DMS 273 (cell line): ENCODE measurements around the gene MTF1.
"Not testable (repeated sequence)": the region's sequence is repeated elsewhere in the genome, so short reads cannot be mapped to it uniquely, and the experiment has no call there.

Source experiments
- DNase-seq: peaks from one replicate; lab custom pipeline; 2025; ENCODE audit not compliant: unreplicated experiment; lab: John Stamatoyannopoulos, UW

MTF1 gene

DNA sequence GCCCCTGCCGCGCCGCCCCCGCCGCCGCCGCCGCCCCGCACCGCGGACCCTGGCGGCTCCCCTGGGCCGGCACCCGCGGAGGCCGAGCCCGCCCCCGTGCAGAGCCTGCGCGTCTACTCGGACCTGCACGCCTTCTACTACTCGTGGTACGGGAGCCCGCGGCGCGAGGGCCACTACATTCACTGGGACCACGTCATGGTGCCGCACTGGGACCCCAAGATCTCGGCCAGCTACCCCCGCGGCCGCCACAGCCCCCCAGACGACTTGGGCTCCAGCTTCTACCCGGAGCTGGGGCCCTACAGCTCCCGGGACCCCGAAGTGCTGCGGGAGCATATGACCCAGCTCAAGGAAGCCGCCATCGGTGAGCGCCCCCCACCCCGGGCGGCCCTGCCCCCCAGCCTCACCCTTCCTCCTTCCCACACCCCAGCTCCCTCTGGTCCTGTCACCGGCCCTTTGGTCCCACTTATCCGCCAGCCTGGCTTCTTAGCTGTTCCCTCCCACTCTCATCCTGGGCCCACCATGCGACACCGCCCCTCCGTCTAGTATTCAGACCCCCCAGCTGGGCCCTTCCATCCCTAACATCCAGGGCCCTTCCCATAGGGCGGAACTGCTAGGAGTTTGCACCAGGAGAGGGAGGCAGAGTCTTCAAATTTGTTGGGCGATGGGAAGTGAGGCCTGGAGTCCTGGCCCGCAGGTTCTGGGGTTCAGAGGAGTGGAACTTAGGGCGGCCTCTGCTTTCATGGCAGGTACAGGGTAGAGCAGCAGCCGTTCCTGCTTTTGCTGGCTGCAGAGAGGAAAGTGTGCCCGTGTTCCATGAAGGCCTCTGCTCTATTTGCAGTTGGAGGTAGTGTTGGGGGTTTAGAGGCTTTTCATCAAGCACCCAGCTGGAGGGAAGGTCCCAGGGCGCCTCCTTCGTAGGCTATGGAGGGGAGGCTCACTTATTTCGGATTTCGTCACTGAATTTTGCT, 64.7 kb downstream of the MTF1 start:
- DNase-seq = peak; percentile 66

DNA sequence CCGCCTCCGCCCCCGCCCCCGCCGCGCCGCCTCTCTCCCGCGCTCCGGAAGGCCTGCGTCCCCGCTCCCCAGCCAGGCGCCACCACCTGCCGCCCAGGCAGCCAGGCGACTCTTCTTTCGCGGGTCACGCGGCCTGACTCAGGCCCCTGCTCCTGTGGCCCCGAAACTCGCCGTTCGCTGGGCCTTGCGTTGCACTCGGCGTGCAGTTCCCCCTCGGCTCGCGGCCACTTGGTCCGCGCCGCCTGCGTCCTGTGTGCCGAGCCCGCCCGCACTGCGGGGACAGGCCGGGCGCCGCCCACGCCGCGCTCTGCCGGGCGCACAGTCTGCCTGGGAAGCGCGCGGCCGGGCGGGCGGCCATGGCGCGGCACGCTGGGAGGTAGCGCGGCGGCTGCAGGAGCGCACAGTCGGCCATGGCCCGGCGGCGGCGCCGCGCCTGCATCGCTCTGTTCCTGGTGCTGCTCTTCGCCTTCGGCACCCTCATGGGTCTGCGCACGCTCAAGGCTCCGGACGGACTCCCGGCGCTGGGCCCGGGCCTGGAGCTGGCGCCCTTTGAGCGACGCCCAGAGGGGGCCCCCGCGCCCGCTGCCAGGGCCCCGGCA, 65.5 kb downstream of the MTF1 start, which contains the start of gene MANEAL:
MANEAL (plus strand) TSS at position 75 of the 599 bp plus-strand sequence; CDS start at position 411, 336 bp downstream.
- DNase-seq = peak; percentile 80

DNA sequence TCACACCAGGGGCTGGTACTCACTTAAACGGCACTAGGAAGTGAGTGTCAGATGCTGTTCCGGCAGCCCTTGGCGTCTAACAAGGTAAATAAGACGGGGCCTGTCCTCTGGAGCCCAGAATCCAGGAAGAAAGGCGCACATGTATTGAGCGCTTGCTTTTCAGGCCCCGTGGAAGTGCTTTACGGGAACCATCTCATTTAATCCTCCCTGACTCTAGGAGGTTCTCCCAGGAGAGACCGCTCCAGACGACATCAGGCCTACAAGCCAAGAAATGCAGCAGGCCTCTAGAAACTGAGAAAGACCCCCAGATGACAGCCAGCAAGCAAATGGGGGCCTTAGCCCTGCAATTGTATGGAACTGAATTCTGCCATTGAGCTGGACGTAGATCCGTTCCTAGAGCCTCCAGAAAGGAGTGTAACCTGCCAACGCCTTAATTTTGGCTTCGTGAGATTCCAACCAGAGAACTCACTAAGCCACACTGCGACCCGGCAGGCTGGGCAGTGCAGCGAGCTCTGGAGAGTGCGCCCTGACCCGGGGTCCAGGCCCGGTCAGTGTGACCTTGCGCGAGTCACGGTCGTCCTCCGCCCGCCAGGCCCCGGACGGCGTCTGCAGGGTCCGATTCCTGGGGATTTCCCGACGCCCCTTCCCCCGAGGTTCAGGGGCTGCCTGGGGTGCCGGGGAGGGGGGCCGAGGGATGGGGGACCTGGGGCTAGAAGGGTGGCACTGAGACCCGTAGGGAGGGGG, 66.3 kb downstream of the MTF1 start:
- DNase-seq = no peak

DNA sequence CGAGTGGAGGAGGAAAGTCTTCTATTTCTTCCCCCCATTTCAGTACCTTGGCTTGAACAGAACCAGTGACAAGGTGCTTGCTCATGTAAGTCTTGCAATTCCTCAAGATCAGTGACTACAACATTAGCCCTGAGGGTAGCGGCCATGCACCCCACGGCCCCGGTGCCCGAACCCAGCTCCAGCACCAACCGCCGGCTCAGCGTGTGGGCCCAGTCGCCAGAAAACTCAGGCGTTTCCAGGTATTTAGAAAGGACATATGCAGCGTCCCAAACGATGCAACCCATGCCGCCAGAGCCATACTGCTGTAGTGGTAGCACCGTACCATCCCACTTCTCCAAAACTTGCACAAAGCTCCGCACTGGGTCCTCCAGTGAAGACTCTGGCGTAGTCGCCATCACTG, 76.9 kb downstream of the MTF1 start:
- no peak for DNase-seq

DNA sequence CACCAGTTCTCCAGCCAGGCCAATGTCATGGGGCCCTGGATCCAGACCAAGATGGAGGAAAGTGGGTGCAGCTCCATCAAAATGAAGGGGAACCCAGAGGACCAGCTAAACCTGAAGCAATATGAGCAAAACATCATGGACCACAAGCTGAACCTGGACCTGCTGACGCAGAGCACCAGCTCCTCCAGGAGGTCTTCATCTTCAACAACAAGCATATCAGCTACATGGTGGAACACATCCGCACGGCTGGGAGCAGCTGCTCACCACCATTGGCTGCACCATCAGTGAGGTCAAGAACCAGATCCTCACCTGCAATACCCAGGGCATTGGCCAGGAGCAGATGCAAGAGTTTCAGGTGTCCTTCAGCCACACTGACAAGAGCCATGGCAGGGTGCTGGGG, 80.7 kb downstream of the MTF1 start:
- DNase-seq = no peak

DNA sequence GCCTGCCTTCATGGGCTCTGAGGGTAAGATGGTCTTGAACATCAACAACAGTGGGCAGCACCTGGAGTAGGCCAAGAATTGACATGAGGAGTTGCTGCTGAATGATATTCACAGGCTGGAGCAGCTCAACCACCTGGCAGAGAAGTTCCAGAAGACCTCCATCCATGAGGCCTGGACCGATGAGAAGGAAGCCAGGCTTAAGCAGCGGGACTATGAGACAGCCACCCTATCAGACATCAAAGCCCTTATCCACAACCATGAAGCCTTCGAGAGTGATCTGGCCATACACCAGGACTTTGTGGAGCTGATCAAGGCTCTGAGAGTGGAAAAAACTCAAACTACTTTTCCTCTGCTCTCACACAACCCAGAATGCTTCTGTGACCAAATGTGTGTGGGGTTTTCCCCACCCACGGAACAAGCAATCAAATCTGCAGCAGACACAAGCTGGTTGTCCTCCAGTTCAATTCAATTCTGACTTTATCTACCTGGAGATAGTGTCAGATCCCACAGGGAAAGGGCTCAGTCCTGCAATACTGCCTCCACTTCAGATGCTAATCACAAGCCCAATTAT, 82.4 kb downstream of the MTF1 start:
- no peak for DNase-seq

DNA sequence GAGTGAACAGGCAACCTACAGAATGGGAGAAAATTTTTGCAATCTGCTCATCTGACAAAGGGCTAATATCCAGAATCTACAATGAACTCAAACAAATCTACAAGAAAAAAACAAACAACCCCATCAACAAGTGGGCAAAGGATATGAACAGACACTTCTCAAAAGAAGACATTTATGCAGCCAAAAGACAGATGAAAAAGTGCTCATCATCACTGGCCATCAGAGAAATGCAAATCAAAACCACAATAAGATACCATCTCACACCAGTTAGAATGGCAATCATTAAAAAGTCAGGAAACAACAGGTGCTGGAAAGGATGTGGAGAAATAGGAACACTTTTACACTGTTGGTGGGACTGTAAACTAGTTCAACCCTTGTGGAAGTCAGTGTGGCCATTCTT, 88.0 kb downstream of the MTF1 start:
- not testable (repeated sequence) for DNase-seq

DNA sequence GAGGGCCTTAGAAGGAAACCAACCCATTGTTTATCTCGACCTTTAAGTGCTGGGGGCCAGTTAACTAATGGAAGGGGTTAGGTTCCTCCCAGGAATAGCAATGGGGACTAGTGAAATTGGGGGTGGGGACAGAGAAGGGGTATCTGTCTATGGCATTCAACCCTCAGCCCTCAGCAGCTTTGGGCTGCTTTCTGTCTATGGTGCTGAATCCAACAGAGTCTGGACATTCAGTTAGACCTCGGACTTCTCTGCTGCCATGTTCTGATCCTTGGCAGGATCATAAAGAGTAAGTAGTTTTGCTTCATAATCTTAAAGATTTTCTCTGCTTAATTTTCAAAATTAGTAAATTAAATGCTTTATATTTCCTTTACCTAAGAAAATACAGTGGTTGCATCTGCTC, 91.9 kb downstream of the MTF1 start:
- DNase-seq = no peak

DNA sequence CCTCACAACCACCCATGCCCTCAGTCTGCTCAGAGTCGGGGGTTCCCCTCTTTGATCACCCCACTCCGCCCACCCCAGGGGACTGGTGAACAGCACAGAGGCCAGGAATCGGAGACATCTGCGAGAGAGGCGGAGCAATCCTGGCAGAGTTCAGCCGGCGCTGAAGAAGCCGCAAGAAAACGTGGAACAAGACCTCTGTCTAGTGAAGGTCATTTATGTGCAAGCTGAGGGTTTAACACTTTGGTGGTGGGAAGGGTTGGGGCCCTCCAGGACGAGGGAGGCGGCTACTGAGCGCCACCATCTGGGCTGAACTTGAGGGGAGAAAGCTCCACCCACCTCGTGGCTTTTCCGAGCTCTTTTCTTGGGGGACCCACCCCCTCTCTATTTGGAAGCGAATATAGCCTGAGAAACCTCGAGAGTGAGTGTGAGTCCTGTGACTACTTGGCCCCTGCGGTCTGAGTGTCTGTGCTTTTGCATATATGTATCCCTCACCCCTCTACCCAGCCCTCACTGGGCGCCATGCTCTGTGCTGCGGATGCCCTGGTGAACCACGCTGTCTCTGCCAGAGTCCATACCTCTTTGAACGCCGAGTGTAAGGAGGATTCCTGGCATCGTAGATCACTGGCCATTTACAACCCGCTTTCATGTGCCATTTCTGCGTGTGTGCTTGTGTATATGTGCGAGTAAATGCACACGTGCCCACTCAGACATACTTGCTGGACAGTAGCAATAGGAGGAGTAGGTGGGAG, 93.3 kb downstream of the MTF1 start:
- DNase-seq = peak; percentile 75

DNA sequence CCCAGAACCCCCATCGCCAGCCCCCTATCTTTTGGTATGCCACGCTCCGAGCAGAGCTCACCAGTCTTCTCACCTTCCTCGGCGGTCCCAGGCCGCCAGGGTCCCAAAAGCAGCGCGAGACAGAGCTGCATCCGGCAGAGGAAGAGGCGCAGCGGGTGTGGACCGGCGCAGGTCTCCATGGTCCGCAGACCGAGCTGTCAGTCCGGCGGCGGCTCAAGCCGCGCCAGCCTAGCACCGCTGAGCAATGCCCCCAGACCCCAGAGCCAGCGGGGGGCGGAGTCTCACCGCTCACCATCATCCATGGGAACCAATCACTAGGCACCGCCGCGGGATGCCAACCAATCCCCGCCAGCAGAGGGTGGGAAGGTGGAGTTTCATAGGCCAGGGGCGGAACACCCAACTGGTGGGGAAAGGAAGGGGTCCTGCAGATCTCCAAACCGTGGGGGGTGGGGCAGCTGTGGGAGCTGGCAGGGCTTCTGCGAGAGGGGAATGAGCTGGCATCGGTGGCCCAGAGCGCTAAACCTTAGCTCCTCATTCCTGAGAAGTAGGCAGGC, 94.4 kb downstream of the MTF1 start, which contains the start of gene EPHA10:
EPHA10 (minus strand) TSS at position 233 of the 554 bp plus-strand sequence; CDS start at position 179, 54 bp downstream.
- peak; percentile 85 for DNase-seq

DNA sequence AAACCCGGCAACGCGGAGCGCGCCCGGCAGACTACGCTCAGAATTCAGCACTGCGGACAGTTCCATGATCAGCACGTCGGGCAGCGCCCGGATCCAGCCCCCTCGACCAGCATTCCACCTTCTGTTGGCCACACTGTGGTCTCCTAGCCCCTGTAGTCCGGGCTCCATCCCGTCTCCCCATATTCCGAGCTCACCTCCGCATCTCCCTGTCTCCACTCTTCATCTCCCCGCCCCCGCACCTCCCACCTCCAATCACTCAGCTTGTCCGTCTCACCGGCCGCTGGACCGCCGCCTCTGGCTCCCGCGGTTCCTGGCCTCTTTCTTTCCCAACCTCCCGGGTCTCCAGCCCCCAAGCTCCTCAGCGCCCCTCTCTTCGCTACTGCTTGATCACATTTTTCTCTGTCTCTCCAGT, 95.0 kb downstream of the MTF1 start:
- peak; percentile 48 for DNase-seq

DNA sequence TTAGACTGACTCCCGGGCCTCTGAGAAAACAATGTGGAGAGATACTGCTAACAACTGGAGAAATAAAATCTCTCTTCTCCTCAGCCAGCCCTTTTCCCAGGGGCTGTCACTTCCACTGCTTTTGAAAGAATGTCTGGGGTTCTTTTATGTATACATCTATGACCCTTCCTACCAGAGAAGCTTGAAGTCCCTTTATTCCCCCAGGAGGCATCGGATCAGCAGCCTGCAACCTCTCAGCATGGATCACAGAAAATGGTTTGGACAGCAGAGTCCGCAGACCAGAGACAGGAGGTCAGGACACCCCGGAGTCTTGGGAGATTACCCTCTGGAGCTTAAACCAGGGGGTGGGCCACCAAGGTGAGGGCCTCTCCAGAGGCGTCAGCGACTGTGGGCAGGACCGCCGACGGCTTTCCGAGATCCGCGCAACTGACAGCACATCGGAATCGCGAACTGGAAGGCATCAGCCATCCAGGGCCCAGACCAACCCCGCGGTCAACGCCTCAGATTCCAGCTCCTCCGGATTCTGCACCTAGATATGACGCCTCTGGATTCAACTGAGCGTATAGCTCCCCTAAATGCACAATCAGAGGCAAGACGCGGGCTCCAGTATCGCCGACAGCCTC, 95.5 kb downstream of the MTF1 start:
- no peak for DNase-seq

DNA sequence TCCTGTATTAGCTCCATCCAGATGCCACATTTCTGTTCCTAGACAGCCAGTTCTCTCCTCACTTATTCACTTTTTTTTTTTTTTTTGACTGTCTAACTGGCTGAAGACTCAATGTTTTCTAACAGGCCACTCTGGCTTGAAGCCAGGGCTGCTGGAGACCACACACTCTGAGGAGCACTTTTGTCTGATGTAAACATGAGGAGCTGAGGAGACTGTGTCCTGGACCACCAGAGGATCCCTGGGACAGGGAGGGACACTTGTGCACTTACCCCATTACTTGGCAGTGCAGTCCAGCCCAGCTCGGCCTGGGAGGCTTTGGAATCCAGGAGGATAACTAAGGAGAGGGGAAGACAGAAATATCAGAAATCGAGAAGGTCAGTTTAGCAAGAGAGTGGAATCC, 96.9 kb downstream of the MTF1 start:
- DNase-seq = no peak

DNA sequence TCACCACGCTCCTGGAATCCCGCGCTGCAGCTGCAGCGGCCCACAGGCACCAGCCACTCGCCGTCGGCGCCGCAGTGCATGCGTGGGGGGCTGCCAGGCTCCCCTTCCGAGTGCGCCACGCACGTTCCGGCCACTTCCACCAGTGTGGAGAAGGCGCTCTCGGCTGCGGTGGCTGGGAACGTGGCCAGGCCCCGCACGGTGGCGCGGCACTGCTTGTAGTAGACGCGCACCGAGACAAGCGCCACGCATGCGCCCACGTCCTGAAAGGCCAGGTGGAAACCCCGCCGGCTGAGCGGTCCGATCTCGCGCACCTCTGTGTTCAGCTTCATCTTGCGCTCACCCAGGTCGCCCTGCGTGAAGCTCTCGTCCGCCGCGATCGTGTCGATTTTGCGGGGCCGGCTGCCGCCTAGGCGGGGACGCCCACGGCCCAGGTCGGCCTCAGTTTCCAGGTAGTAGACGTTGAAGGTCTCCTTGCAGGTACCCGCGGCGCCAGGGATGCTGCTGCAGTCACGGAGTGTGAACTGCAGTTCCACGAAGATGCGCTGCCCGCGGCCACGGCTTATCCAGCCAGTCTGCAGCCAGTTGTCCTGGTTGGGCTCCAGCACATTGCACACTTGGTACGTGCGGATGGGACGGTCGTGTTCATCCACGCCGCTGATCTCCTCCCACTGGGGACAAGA, 97.8 kb downstream of the MTF1 start:
- no peak for DNase-seq
